C4-2B (cell line): ENCODE data around the gene TGM1.
A peak's percentile ranks its signal among the peaks of the same experiment; 100 is the strongest.

Source experiments
- CTCF ChIP-seq: fragments of 450-650 bp; conservative IDR thresholded peaks from 2 replicates; pipeline ENCODE4 v1.5.1; 2017; ENCODE audit warnings: mild to moderate bottlenecking
- ZFX ChIP-seq: fragments of 450-650 bp; IDR thresholded peaks from 2 replicates; pipeline ENCODE4 v1.6.1; 2017

DNA sequence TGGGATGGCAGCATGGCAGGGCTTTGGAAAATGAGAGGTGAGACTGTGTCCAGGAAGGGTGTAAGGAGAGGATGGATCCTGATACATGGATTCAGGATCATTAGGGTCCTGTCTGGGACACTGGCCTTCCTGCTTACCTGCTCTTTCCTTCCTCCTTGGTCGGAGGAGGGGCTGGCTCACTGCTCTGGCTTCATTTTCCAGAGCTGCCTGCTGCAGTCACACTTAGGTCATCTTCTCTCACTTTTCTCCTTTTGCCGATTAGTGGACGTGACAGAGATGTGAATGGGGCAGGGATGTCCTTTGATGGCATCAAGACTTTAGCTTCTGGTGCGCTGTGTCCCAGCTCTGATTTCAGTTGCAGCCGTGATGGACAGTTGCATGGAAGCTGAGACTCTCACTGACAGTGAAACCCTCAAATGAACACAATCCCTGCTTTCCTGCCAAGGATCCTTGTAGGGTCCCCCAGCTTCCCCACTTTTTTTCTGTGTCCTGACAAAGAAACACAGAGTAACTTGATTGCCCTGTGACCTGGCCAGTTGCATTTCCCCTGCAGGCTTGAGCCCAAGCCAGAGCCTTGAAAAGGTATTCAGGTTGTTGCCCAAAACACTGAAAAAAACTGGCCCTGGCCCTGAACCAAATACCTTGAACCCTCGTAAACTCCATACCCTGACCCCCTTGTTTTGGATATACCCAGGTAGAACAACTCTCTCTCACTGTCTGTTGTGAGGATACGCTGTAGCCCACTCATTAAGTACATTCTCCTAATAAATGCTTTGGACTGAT lies 45.6 kb upstream of the TGM1 start:
- TF ChIP-seq CTCF, result peak; percentile 78
- no peak for TF ChIP-seq ZFX
